Stimulated activated CD4-positive, alpha-beta T cell treated with anti-CD3 and anti-CD28 coated beads, TNF-alpha, amount 100 ng/mL, for 4 hours (primary cell): ENCODE results near the gene SLC35F3.
A peak's percentile ranks its signal among the peaks of the same experiment; 100 is the strongest.
"Not testable (repeated sequence)": the region's sequence is repeated elsewhere in the genome, so short reads cannot be mapped to it uniquely, and the experiment has no call there.

ENCODE experiments used
- DNase-seq, 3 experiments: peaks; one replicate each; pipeline ENCODE4 v3.0.0-alpha.2; 2020; ENCODE audit warnings: low read depth in 3 of 3

The SLC35F3 gene

DNA sequence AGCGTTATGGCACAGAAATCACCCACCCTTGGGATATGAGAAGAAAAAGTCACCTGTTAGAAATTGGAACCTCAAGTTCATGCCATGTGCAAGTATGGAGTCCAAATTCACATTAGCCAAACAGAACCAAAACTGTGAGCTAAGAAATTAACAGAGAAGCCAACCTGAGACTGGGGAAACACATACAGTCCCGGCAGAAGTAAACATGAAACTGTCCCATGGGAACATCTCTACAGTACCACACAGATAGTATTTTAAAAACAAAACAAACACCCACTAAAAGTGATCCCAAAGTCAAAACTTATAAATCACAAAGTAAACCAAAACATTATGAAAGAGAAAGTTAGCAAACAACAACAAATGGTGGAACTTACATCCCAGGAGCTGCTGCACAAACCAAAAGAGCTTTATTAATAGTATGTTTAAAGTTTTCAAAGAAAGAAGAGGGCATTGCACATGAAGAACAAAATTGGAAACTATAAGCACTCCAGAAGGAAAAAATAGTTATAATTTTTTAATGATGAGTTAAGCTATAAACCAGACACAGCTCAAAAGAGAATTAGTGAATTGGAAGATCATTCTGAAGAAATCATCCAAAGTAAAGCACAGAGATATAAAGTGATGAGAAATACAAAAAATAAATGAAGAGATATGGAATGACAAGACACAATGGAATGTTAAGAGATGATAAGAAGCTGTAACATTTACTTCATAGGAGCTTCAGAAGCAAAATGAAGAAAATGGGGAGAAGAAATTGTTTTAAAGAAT is 385.2 kb downstream of the SLC35F3 start:
- no peak for DNase-seq

DNA sequence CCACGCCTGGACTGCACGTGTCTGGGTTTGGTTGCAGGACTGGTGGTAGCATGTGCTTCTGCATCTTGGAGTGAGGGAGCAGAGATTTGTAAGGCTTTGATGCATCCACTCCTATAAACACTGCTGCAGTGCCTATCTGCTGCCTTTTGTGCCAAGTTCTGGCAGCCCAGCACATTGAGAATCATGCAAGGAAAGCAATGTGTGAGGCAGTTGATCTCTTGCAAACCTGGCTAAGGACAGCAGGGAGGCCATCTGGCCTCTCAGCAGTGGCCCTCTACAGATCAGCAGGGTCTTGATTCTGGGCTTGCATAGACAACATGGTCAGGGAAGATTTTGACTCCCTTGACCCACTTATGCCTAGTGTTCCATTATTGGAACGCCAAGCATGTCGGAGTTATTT is 387.5 kb downstream of the SLC35F3 start:
- DNase-seq: no peak

DNA sequence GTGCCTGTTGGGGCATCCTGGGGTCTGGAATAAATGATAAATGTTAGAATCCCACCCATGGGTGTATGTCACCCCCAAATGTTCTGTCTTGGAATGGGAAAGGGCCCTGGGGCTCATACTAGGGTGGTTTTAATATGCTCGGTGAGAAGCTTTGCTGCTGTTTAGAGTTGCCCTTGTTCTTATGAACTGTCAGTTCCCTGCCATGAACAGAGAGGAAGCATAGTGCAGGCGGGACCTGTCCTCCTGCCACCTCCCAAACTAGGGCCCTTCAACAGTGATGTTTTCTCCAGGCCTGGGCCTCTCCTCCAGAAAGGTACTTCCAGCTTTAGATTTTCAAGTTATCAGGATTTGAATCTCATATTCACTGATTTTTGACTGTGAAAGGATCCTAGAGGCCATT is 388.1 kb downstream of the SLC35F3 start:
- DNase-seq: no peak

DNA sequence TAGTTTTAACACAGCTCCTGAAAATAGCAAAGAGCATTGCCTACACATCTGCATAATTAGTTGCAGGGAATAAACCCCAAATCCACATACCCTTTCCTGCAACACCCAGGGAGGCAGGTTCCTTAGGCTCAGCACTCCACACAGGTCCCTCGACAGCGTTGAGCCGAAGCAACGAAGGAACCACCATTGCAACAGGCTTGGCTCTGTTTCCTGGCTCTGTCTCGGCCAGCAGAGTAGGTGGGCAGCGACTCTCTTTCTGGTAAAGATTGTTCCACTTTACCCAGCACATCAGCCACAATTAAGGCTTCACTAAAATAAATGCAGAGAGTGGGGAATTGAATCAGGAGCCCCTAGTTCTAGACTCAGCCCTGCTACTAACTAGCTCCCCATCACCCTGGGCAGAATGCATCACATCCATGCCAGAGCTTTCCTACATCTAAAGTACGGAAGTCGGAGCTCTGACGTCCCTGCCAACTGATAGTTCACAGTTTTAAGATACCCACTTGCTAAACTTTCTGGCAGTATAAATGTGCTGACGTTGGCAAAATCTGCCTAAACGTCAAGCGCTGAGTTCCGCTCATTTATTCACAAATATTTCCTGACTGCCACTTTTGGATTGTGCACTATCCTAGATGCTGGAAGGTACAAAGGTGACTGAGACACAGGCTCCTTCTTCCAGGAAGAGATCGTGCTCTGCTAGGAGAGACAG is 389.8 kb downstream of the SLC35F3 start:
- DNase-seq: no peak

GRCh38 chr1:234295068-234295467 is 390.6 kb downstream of the SLC35F3 start:
- DNase-seq: no peak

- DNase-seq: no peak
Measured at GRCh38 chr1:234295626-234296025, 391.1 kb downstream of the SLC35F3 start.

GRCh38 chr1:234296496-234296895 is 392.0 kb downstream of the SLC35F3 start:
- DNase-seq: no peak

DNA sequence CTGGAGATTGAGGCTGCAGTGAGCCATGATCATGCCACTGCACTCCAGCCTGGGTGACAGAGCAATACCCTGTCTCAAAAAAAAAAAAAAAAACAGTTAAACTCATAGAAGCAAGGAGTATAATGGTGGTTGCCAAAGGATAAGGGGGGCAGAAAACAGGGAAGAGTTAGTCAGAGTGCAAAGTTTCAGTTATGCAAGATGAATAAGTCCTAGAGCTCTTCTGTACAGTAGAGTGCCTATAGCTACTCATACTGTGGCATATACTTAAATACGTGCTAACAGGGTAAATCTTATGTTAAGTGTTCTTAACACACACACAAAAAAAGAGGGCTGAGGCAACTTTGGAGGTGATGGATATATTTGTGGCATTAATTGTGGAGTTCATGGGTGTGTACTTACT is 393.2 kb downstream of the SLC35F3 start:
- DNase-seq: no peak

- DNase-seq: no peak
Measured at GRCh38 chr1:234300096-234300495, 395.6 kb downstream of the SLC35F3 start.

GRCh38 chr1:234301663-234302062 is 397.2 kb downstream of the SLC35F3 start:
- DNase-seq: not testable (repeated sequence)

- DNase-seq: no peak
Measured at GRCh38 chr1:234302354-234302962, 398.0 kb downstream of the SLC35F3 start.

- DNase-seq: no peak
Measured at GRCh38 chr1:234303231-234303630, 398.8 kb downstream of the SLC35F3 start.

GRCh38 chr1:234307726-234308125 is 403.2 kb downstream of the SLC35F3 start:
- no peak for DNase-seq

GRCh38 chr1:234309243-234309597 is 404.7 kb downstream of the SLC35F3 start:
- no peak for DNase-seq

DNA sequence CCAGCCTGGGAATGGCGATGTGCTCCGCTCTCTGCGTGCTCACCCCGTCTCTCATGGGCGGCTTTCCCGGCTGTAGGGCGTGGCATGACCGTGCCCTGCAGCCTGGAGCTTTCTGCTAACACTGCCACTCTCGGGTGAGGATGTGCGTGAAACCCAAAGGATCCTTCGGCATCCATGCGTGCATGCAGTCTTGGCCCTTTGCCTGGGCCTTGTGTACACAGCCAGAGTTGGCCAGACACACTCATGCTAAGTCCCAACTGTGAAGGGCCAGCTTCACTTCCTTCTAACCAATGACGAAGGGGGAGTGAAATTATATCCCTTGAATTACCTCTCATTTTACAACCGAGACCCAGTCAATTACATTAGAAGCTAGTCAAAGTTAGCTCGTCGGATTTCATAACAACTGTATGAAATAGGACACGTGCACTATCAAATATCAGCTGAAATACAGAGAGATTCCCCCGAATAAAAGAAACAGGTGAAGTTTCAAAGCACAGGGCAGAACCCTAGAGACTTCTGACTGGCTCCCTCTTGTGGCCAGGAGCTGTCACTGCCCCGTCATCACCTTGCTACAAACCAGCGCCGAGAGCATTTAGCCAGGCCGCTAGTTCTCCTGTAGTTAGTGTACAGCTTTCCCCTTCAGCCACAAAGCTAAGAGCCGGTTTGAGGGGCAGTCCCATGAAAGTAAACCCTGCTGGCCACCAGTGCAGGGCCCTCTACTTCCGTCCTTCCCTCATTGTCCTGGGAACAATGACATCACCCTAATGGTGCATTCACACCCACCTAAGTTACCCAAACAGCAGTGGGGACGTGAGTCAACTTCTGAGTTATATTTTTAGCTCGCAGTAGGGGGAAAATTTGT is 405.4 kb downstream of the SLC35F3 start:
- peak; percentile 41 to 64 (median 50) for DNase-seq

DNA sequence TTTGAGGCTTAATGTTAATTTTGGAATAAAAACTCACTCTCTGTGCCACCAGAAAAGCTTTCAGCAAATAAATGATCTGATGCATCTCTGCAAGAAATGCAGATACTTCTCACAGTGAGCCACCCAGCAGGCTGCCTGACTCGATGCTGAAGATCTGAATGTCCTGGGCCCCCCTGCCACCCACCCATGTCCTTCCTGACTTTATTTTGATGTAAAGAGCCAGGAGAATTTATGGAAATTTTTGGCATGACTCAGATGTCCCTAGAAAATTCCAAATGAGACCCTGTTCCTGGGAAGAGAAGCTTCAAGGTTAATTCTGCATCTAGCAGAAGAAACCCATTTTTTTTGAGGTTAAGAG is 406.0 kb downstream of the SLC35F3 start:
- DNase-seq: no peak

- DNase-seq: no peak
Measured at GRCh38 chr1:234311414-234311813, 406.9 kb downstream of the SLC35F3 start.

DNA sequence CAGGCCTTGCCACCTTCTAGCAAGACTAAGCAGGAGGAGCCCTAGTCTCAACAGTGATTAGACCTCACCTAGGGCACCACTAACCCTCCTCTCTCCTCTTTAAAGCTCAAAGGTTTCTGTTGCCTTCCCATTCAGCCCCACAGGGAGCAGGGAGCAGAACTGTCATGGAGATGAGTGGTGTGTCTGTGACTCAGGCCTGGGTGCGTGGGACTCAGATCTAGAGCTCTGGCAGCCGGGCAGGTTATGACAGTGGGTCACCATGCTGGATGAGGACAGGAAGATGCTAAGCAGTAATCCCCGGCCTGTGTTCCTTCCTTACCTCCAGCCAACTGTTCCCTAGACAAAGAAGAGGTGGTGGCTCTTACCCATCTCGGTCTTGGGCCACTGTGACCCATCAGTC is 408.7 kb downstream of the SLC35F3 start:
- DNase-seq: no peak

- DNase-seq: peak in 1 of 3 experiments; percentile 29
Measured at GRCh38 chr1:234315091-234315541, 410.6 kb downstream of the SLC35F3 start.

DNA sequence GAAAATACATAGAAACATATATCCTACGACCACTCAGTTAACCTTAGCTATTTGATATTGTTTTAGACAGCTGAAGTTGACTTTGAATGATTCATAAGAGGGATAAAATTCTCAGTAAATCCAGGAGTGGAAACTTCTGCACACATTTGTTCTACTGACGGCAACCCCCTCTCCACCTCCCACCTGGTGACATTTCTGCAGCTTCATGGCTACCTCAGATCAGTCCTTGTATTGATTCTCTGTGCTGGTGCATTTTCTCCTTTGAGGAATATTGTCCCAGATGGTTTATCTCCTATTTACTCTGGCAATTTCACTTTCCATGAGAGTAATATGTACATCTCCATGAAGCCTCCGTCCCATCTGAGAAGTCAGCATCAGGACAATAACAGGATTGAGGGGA is 411.1 kb downstream of the SLC35F3 start:
- DNase-seq: peak in 1 of 3 experiments; percentile 39

GRCh38 chr1:234316486-234316885 is 412.0 kb downstream of the SLC35F3 start:
- DNase-seq: no peak

DNA sequence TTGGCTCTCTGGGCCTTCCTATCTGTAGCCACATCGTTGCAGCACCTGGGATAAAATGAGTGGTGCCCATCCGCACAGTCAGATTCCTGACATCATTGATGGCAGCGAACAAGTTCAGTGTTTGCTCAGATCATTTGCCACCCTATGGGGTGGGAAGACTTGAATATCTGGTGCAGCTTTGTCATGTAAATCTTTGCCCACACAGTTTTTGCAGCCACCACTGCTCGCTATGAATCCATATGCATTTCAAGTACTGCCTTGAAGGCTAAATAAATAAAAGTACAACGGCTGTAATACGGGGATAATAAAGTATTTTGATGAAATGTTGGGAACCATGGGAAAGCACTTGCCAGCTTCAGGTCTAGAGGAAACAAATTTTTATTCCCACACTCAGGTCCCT is 412.5 kb downstream of the SLC35F3 start:
- no peak for DNase-seq
